DND-41 (cell line): ENCODE data around the gene ALG12.

ENCODE experiments used
- ATAC-seq: fragments of 200-7000 bp; cut with Tn5 transposase; 3 replicates; pipeline ENCODE4 v1.9.1; 2021; ENCODE audit warnings: low read depth; ENCODE audit not compliant: insufficient read depth
- DNase-seq: peaks from one replicate; pipeline ENCODE4 v3.0.0-alpha.2; 2020
- H2AFZ ChIP-seq: 2 replicates; pipeline ENCODE4 v1.6.0; 2012; ENCODE audit warnings: low read depth, low read length
- H3K27ac ChIP-seq: 2 replicates; pipeline ENCODE4 v1.5.1; 2012; ENCODE audit warnings: low read length, inconsistent platforms
- H3K27me3 ChIP-seq: fragments of 200-600 bp; sonication (generic); 2 replicates; pipeline ENCODE4 v1.6.0; 2012; ENCODE audit warnings: low read length, mild to moderate bottlenecking, inconsistent platforms; ENCODE audit not compliant: insufficient read depth, poor library complexity
- H3K36me3 ChIP-seq: 2 replicates; pipeline ENCODE4 v1.5.1; 2012; ENCODE audit warnings: low read length, inconsistent platforms; ENCODE audit not compliant: insufficient read depth
- H3K4me1 ChIP-seq: 2 replicates; pipeline ENCODE4 v1.5.1; 2012; ENCODE audit warnings: mild to moderate bottlenecking, low read length; ENCODE audit not compliant: insufficient read depth
- H3K4me2 ChIP-seq: 2 replicates; pipeline ENCODE4 v1.6.0; 2012; ENCODE audit warnings: mild to moderate bottlenecking, moderate library complexity, low read length, inconsistent platforms; ENCODE audit not compliant: insufficient read depth
- H3K4me3 ChIP-seq, 2 experiments: fragments of 200-600 bp in 1 of 2; shearing (Covaris generic) in 1 of 2; 2 replicates each; pipeline ENCODE4 v1.5.1; 2012 to 2016; ENCODE audit warnings: inconsistent platforms in 2 of 2, low read length in 2 of 2, mild to moderate bottlenecking in 2 of 2, low read depth in 1 of 2, moderate library complexity in 1 of 2
- H3K79me2 ChIP-seq: 2 replicates; pipeline ENCODE4 v1.6.0; 2012; ENCODE audit warnings: low read length, inconsistent platforms; ENCODE audit not compliant: insufficient read depth
- H3K9ac ChIP-seq: 2 replicates; pipeline ENCODE4 v1.6.0; 2012; ENCODE audit warnings: low read depth, mild to moderate bottlenecking, inconsistent platforms, low read length, moderate library complexity
- H3K9me3 ChIP-seq: 2 replicates; pipeline ENCODE4 v1.5.1; 2012; ENCODE audit warnings: low read length, moderate library complexity, mild to moderate bottlenecking, inconsistent platforms; ENCODE audit not compliant: insufficient read depth, severe bottlenecking
- H4K20me1 ChIP-seq: 2 replicates; pipeline ENCODE4 v1.6.0; 2012; ENCODE audit warnings: low read length; ENCODE audit not compliant: insufficient read depth
- EZH2 ChIP-seq: IDR thresholded peaks from 3 replicates; pipeline ENCODE4 v1.6.1; 2012; ENCODE audit warnings: borderline replicate concordance, low read depth, mild to moderate bottlenecking, moderate library complexity, low read length, inconsistent platforms; ENCODE audit not compliant: severe bottlenecking
- TF ChIP-seq, protein P1 (sequence below): IDR thresholded peaks from 2 replicates; pipeline ENCODE4 v1.5.1; 2012; ENCODE audit warnings: borderline replicate concordance, low read length, moderate library complexity, mild to moderate bottlenecking; ENCODE audit not compliant: poor library complexity, severe bottlenecking; ENCODE audit errors: extremely low read depth

ALG12 gene

GRCh38 chr22:49878206-49878605 is 40.0 kb downstream of the ALG12 start:
- no peak overlapping the region for H3K4me2 ChIP-seq
- no peak overlapping the region for H3K9ac ChIP-seq
- H3K27ac ChIP-seq: no peak overlapping the region
- H3K36me3 ChIP-seq: peaks cover 17% of the 10 kb centered on the region
- H3K9me3 ChIP-seq: no peaks in the 10 kb centered on the region
- DNase-seq: no peak
- H3K79me2 ChIP-seq: peaks cover 94% of the 10 kb centered on the region
- no peak for ATAC-seq
- TF ChIP-seq, protein P1, sequence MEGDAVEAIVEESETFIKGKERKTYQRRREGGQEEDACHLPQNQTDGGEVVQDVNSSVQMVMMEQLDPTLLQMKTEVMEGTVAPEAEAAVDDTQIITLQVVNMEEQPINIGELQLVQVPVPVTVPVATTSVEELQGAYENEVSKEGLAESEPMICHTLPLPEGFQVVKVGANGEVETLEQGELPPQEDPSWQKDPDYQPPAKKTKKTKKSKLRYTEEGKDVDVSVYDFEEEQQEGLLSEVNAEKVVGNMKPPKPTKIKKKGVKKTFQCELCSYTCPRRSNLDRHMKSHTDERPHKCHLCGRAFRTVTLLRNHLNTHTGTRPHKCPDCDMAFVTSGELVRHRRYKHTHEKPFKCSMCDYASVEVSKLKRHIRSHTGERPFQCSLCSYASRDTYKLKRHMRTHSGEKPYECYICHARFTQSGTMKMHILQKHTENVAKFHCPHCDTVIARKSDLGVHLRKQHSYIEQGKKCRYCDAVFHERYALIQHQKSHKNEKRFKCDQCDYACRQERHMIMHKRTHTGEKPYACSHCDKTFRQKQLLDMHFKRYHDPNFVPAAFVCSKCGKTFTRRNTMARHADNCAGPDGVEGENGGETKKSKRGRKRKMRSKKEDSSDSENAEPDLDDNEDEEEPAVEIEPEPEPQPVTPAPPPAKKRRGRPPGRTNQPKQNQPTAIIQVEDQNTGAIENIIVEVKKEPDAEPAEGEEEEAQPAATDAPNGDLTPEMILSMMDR: no peak
- TF ChIP-seq EZH2: no peak
- no peak overlapping the region for H3K4me3 ChIP-seq
- peaks cover 38% of the 10 kb centered on the region for H4K20me1 ChIP-seq
- no peak overlapping the region for H2AFZ ChIP-seq
- no peaks in the 10 kb centered on the region for H3K4me1 ChIP-seq
- no peaks in the 10 kb centered on the region for H3K27me3 ChIP-seq

GRCh38 chr22:49877642-49878041 is 40.6 kb downstream of the ALG12 start:
- Histone ChIP-seq H3K4me2 (no peak overlapping the region), H3K4me1 (no peaks in the 10 kb centered on the region), H3K27me3 (no peaks in the 10 kb centered on the region), H3K9me3 (no peaks in the 10 kb centered on the region), H3K4me3 (no peak overlapping the region), H4K20me1 (peaks cover 39% of the 10 kb centered on the region), H3K79me2 (peaks cover 93% of the 10 kb centered on the region), H3K36me3 (peaks cover 11% of the 10 kb centered on the region), H3K27ac (no peak overlapping the region), H2AFZ (no peak overlapping the region), H3K9ac (no peak overlapping the region)
- DNase-seq (no peak), ATAC-seq (no peak)
- TF ChIP-seq EZH2: no peak
- TF ChIP-seq, protein P1: no peak

DNA sequence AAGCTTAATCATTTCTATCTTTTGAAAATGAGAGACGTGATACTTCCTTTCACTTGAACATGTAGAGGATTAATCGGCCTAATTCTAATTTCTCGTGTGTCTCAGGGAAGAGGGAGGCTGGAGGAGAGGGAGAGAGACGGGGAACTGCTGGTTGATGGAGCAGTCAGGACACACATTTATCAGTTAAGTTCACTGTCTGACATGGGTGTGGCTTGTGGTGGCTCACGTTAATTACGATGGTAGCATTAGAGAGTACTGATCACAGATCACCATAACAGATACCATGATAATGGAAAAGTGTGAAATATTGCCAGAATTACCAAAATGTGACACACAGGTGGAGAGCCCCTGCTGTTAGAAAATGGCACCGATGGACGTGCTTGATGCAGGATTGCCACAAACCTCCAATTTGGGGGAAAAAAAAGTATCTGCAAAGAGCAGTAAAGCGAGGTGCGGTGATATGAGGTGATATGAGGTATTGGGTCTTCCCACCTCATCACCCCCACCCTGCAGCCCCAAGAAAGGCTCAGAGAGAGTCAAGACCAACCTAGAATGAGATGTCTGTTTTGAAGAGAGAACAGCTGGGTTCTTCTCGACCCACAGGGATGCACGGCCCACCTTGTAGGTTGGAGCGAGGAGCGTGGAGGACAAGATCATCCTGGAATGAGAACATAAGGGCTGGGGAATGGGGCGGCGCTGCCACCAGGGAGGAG is 44.9 kb downstream of the ALG12 start:
- ATAC-seq: no peak
- TF ChIP-seq, protein P1: no peak
- TF ChIP-seq EZH2: no peak

More for the DNA sequence above, 44.9 kb downstream of the ALG12 start:
- Histone ChIP-seq H3K4me3 (no peak overlapping the region), H2AFZ (no peak overlapping the region), H3K27me3 (no peaks in the 10 kb centered on the region), H3K79me2 (peaks cover 97% of the 10 kb centered on the region), H4K20me1 (peaks cover 36% of the 10 kb centered on the region; the same call in 1 of the 2 replicates), H3K27ac (no peak overlapping the region), H3K36me3 (peaks cover 11% of the 10 kb centered on the region), H3K9me3 (no peaks in the 10 kb centered on the region), H3K4me2 (no peak overlapping the region), H3K4me1 (peaks cover 14% of the 10 kb centered on the region), H3K9ac (no peak overlapping the region)
- DNase-seq: no peak
